ENCODE data around the gene SHQ1. TPM values are rescaled to one million over a fixed set of nuclear protein-coding genes. Genes with fewer than 3 reads are reported as not detected.

SHQ1 gene
- 10 to 100 TPM; 29.8 to 31.4 TPM for total RNA-seq

DNA sequence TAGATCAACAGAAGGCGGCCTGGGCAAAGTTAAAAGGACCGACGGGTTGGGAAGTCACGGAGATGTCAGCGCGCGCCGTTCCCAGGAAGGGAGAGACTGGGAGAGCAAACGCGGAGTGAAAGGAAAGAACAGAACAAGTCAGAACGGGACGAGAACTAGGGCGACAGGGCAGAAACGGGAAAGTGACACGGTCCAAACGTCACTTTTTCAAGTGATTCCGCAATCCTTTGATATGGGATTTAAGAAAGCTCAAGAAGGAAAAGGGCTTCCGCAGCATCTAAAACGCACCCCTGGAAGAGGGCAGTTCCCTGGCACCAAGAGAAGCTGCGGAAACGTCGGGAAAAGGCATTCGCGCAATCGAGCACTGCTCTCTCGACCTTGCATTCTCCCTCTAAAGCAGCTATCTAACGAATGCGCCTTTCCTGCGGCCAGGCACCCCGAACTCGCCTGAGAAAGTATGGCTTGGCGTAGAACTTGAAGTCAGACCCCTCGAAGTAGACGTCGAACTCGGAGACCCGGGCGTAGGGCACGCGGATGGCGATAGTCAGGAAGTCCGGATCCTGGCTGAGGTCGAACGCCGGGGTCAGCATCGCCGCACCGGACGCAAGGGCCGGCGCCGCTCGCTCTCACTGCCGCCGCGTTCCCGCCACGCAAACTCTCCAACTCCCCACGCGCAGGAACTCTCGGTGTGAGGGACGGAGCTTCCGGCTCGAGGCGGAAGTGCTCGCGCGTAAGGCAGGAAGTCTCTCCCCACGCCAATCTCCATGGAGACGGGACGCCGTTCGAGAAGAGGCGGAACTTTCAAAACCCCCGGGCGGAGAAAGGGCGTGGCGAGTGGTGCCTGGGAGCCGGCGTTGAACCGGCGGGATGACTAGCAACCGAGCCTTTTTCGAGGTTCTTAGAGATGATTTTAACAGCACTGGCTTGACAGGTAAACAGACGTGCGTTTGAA is at the start of gene SHQ1:
SHQ1 (minus strand) TSS at position 695 of the 952 bp plus-strand sequence; CDS start at position 590, 105 bp downstream.
- POLR2A ChIA-PET = interaction anchor here (0.7 to 1.9 kb wide), 5 partner anchors 39 to 1120 kb away, joined by 3 to 5 read pairs (median 3); partner anchors contain the start of gene PPP4R2
- DNase-seq (peak; percentile 98), ATAC-seq (peak; percentile 90)
- no peak for TF ChIP-seq CTCF (IDR thresholded peaks at IDR 0.05)
- intact Hi-C loops (cut with micrococcal nuclease) = loop anchor here (5.0 kb wide), 1 partner anchor 239 kb away; no protein-coding TSS in a partner anchor
- CTCF ChIA-PET = interaction anchor here (0.5 to 7.2 kb wide), 5 partner anchors 26 to 238 kb away, joined by 3 to 56 read pairs (median 9); no protein-coding TSS in a partner anchor
- H3K9me3 Mint-ChIP-seq = no peaks in the 10 kb centered on the region
- H3K4me3 Mint-ChIP-seq = peak within 1 kb of the TSS; percentile 89
- peaks cover 51% of the 10 kb centered on the region for H3K4me1 Mint-ChIP-seq (ENCODE audit: low read depth)
- H3K36me3 Mint-ChIP-seq (ENCODE audit: low read depth) = peaks cover 15% of the 10 kb centered on the region
- no peaks in the 10 kb centered on the region for H3K27me3 Mint-ChIP-seq
- H3K27ac Mint-ChIP-seq = peak within 1 kb of the TSS; percentile 84

- H3K4me3 Mint-ChIP-seq = no peak overlapping the region
- peaks cover 1% of the 10 kb centered on the region for H3K9me3 Mint-ChIP-seq
- DNase-seq (no peak), ATAC-seq (no peak)
- TF ChIP-seq CTCF (IDR thresholded peaks at IDR 0.05) = no peak
- ChIA-PET POLR2A (no interaction called here), CTCF (no interaction called here)
- H3K27me3 Mint-ChIP-seq = peaks cover 25% of the 10 kb centered on the region
- intact Hi-C loops (cut with micrococcal nuclease) = no loop called here
- no peaks in the 10 kb centered on the region for H3K4me1 Mint-ChIP-seq (ENCODE audit: low read depth)
- H3K27ac Mint-ChIP-seq = no peak overlapping the region
- H3K36me3 Mint-ChIP-seq (ENCODE audit: low read depth) = no peaks in the 10 kb centered on the region
Measured at GRCh38 chr3:72897758-72898007, 49.4 kb upstream of the SHQ1 start.

GRCh38 chr3:72896996-72897757 is 48.9 kb upstream of the SHQ1 start:
- POLR2A ChIA-PET = interaction anchor here (0.5 to 0.6 kb wide), 2 partner anchors 528 to 878 kb away, joined by 3 read pairs; no protein-coding TSS in a partner anchor

GRCh38 chr3:72894976-72895552 is 46.8 kb upstream of the SHQ1 start:
- CTCF ChIA-PET = no interaction called here
- Mint-ChIP-seq H3K27me3 (peaks cover 45% of the 10 kb centered on the region), H3K27ac (no peak overlapping the region), H3K9me3 (no peaks in the 10 kb centered on the region), H3K4me3 (no peak overlapping the region), H3K36me3 (ENCODE audit: low read depth) (no peaks in the 10 kb centered on the region), H3K4me1 (ENCODE audit: low read depth) (no peaks in the 10 kb centered on the region)
- intact Hi-C loops (cut with micrococcal nuclease) = no loop called here
- ATAC-seq (no peak), DNase-seq (no peak)
- no peak for TF ChIP-seq CTCF (IDR thresholded peaks at IDR 0.05)
- POLR2A ChIA-PET = no interaction called here

More at GRCh38 chr3:72896996-72897757, 48.9 kb upstream of the SHQ1 start:
- H3K27ac Mint-ChIP-seq = no peak overlapping the region
- TF ChIP-seq CTCF (IDR thresholded peaks at IDR 0.05) = no peak
- peaks cover 1% of the 10 kb centered on the region for H3K9me3 Mint-ChIP-seq
- H3K4me3 Mint-ChIP-seq = no peak overlapping the region
- no peak for ATAC-seq
- DNase-seq = no peak
- H3K27me3 Mint-ChIP-seq = peaks cover 29% of the 10 kb centered on the region
- no peaks in the 10 kb centered on the region for H3K36me3 Mint-ChIP-seq (ENCODE audit: low read depth)
- intact Hi-C loops (cut with micrococcal nuclease) = no loop called here
- no peaks in the 10 kb centered on the region for H3K4me1 Mint-ChIP-seq (ENCODE audit: low read depth)
- CTCF ChIA-PET = no interaction called here
